Measurements from ENCODE around the gene KRR1. TPM values are rescaled to one million over a fixed set of nuclear protein-coding genes. Genes with fewer than 3 reads are reported as not detected.

The KRR1 gene
- total RNA-seq, 1 donor = 45.6 TPM

GRCh38 chr12:75543529-75543928 is 32.1 kb upstream of the KRR1 start:
- no peaks in the 10 kb centered on the region for H3K79me2 ChIP-seq (ENCODE audit: insufficient read depth, low read length)
- no peak overlapping the region for H3K4me2 ChIP-seq (ENCODE audit: insufficient read depth, low read length)
- H3K9me3 ChIP-seq (ENCODE audit: low read depth, low read length) = no peaks in the 10 kb centered on the region
- no peaks in the 10 kb centered on the region for H3K36me3 ChIP-seq (ENCODE audit: insufficient read depth, low read length)
- no peaks in the 10 kb centered on the region for H3K4me1 ChIP-seq (ENCODE audit: insufficient read depth, low read length)
- no peak for DNase-seq (ENCODE audit: insufficient read length, low spot score, missing footprints)
- no peak overlapping the region for H3K4me3 ChIP-seq (ENCODE audit: insufficient read depth, low read length)
- TF ChIP-seq CTCF (IDR thresholded peaks at IDR 0.05; ENCODE audit: extremely low read depth, low read depth, low read length) = no peak
- H3K27me3 ChIP-seq (ENCODE audit: insufficient read depth, low read length) = no peaks in the 10 kb centered on the region
- no peak overlapping the region for H3K27ac ChIP-seq (ENCODE audit: low read depth, low read length)
- H2AFZ ChIP-seq (ENCODE audit: low read length) = no peak overlapping the region
- no peaks in the 10 kb centered on the region for H4K20me1 ChIP-seq (ENCODE audit: insufficient read depth, low read length)

GRCh38 chr12:75542942-75543341 is 31.5 kb upstream of the KRR1 start:
- DNase-seq (ENCODE audit: insufficient read length, low spot score, missing footprints) = no peak

GRCh38 chr12:75539889-75540288 is 28.5 kb upstream of the KRR1 start:
- no peak for DNase-seq (ENCODE audit: insufficient read length, low spot score, missing footprints)
- no peaks in the 10 kb centered on the region for H4K20me1 ChIP-seq (ENCODE audit: insufficient read depth, low read length)
- H3K27ac ChIP-seq (ENCODE audit: low read depth, low read length) = no peak overlapping the region
- H3K4me2 ChIP-seq (ENCODE audit: insufficient read depth, low read length) = no peak overlapping the region
- no peaks in the 10 kb centered on the region for H3K27me3 ChIP-seq (ENCODE audit: insufficient read depth, low read length)
- H3K36me3 ChIP-seq (ENCODE audit: insufficient read depth, low read length) = no peaks in the 10 kb centered on the region
- H3K79me2 ChIP-seq (ENCODE audit: insufficient read depth, low read length) = no peaks in the 10 kb centered on the region
- no peaks in the 10 kb centered on the region for H3K9me3 ChIP-seq (ENCODE audit: low read depth, low read length)
- no peak for TF ChIP-seq CTCF (IDR thresholded peaks at IDR 0.05; ENCODE audit: extremely low read depth, low read depth, low read length)
- no peak overlapping the region for H2AFZ ChIP-seq (ENCODE audit: low read length)
- no peak overlapping the region for H3K4me3 ChIP-seq (ENCODE audit: insufficient read depth, low read length)
- H3K4me1 ChIP-seq (ENCODE audit: insufficient read depth, low read length) = no peaks in the 10 kb centered on the region

More at GRCh38 chr12:75542942-75543341, 31.5 kb upstream of the KRR1 start:
- no peak for TF ChIP-seq CTCF (IDR thresholded peaks at IDR 0.05; ENCODE audit: extremely low read depth, low read depth, low read length)
- H3K79me2 ChIP-seq (ENCODE audit: insufficient read depth, low read length) = no peaks in the 10 kb centered on the region
- no peak overlapping the region for H3K27ac ChIP-seq (ENCODE audit: low read depth, low read length)
- H3K36me3 ChIP-seq (ENCODE audit: insufficient read depth, low read length) = no peaks in the 10 kb centered on the region
- H3K4me2 ChIP-seq (ENCODE audit: insufficient read depth, low read length) = no peak overlapping the region
- H3K4me3 ChIP-seq (ENCODE audit: insufficient read depth, low read length) = no peak overlapping the region
- no peak overlapping the region for H2AFZ ChIP-seq (ENCODE audit: low read length)
- no peaks in the 10 kb centered on the region for H3K4me1 ChIP-seq (ENCODE audit: insufficient read depth, low read length)
- H3K9me3 ChIP-seq (ENCODE audit: low read depth, low read length) = no peaks in the 10 kb centered on the region
- no peaks in the 10 kb centered on the region for H3K27me3 ChIP-seq (ENCODE audit: insufficient read depth, low read length)
- no peaks in the 10 kb centered on the region for H4K20me1 ChIP-seq (ENCODE audit: insufficient read depth, low read length)

GRCh38 chr12:75533239-75533638 is 21.8 kb upstream of the KRR1 start:
- DNase-seq (ENCODE audit: insufficient read length, low spot score, missing footprints) = no peak

More at GRCh38 chr12:75533239-75533638, 21.8 kb upstream of the KRR1 start:
- Histone ChIP-seq H3K4me2 (ENCODE audit: insufficient read depth, low read length) (no peak overlapping the region), H3K27me3 (ENCODE audit: insufficient read depth, low read length) (no peaks in the 10 kb centered on the region), H3K27ac (ENCODE audit: low read depth, low read length) (no peak overlapping the region), H3K9me3 (ENCODE audit: low read depth, low read length) (no peaks in the 10 kb centered on the region), H3K79me2 (ENCODE audit: insufficient read depth, low read length) (no peaks in the 10 kb centered on the region), H2AFZ (ENCODE audit: low read length) (no peak overlapping the region), H3K36me3 (ENCODE audit: insufficient read depth, low read length) (no peaks in the 10 kb centered on the region), H4K20me1 (ENCODE audit: insufficient read depth, low read length) (no peaks in the 10 kb centered on the region), H3K4me3 (ENCODE audit: insufficient read depth, low read length) (no peak overlapping the region), H3K4me1 (ENCODE audit: insufficient read depth, low read length) (no peaks in the 10 kb centered on the region)
- no peak for TF ChIP-seq CTCF (IDR thresholded peaks at IDR 0.05; ENCODE audit: extremely low read depth, low read depth, low read length)

All from osteoblast (primary cell).